Measurements from ENCODE around the gene SPINK1.

GRCh38 chr5:147860641-147861025, 29.2 kb upstream of the SPINK1 start:
- TF ChIP-seq CTCF (optimal IDR thresholded peaks at IDR 0.05 in 1 of 3, IDR thresholded peaks at IDR 0.05 in 1 of 3, conservative IDR thresholded peaks at IDR 0.05 in 1 of 3; ENCODE audit: extremely low read depth in 1 of 3, insufficient read depth in 2 of 3, low read length in 3 of 3): no peak
- no peak for TF ChIP-seq EZH2 (IDR thresholded peaks at IDR 0.05; ENCODE audit: low read length)
